BJ (cell line): ENCODE results near the gene XDH. TPM values are rescaled to one million over a fixed set of nuclear protein-coding genes. Genes with fewer than 3 reads are reported as not detected.

Source experiments
- CTCF ChIA-PET: fragments of 350-600 bp; formaldehyde crosslinking; extraction: SDS; loops from one replicate; lab custom pipeline; 2021; ENCODE audit warnings: antibody characterized with exemption, inconsistent platforms; lab: Yijun Ruan, JAX
- POLR2A ChIA-PET: fragments of 300-600 bp; sonication (Branson Sonifier 250); formaldehyde crosslinking; extraction: SDS; loops from one replicate; lab custom pipeline; 2021; ENCODE audit warnings: antibody characterized with exemption; lab: Charles Lee
- DNase-seq: peaks from one replicate; pipeline ENCODE4 v3.0.0-alpha.2; 2011; ENCODE audit warnings: low read depth
- H3K27me3 ChIP-seq: 2 replicates; pipeline ENCODE4 v1.6.0; 2011; ENCODE audit warnings: low read length; ENCODE audit not compliant: control insufficient read depth, insufficient read depth
- H3K36me3 ChIP-seq: 2 replicates; pipeline ENCODE4 v1.5.1; 2011; ENCODE audit warnings: low read length; ENCODE audit not compliant: control insufficient read depth, insufficient read depth
- H3K4me3 ChIP-seq: 2 replicates; pipeline ENCODE4 v1.5.1; 2011; ENCODE audit warnings: low read depth, mild to moderate bottlenecking, control low read depth, low read length
- polyA minus RNA-seq: library from RNA; depleted of rRNA, polyadenylated mRNA; stranded (reverse); fragments of >200 nt; gene quantifications from 2 replicates; pipeline ENCODE4 v1.2.3, GENCODE V29; 2011; rRNA and poly(A)+ RNA removed
- polyA plus RNA-seq: library from polyadenylated mRNA; depleted of rRNA; stranded (reverse); fragments of >200 nt; gene quantifications from 2 replicates; pipeline ENCODE4 v1.2.3, GENCODE V29; 2011; rRNA removed
- TF ChIP-seq, protein P1 (sequence below): IDR thresholded peaks from 2 replicates; pipeline ENCODE4 v1.5.1; 2011; ENCODE audit warnings: low read depth, mild to moderate bottlenecking, control low read depth, inconsistent platforms, low read length, moderate library complexity; ENCODE audit not compliant: insufficient read depth

Gene XDH
- polyA plus RNA-seq (0.47 and 0.69 TPM in 2 replicates), polyA minus RNA-seq (0.62 and 1.3 TPM in 2 replicates)

DNA sequence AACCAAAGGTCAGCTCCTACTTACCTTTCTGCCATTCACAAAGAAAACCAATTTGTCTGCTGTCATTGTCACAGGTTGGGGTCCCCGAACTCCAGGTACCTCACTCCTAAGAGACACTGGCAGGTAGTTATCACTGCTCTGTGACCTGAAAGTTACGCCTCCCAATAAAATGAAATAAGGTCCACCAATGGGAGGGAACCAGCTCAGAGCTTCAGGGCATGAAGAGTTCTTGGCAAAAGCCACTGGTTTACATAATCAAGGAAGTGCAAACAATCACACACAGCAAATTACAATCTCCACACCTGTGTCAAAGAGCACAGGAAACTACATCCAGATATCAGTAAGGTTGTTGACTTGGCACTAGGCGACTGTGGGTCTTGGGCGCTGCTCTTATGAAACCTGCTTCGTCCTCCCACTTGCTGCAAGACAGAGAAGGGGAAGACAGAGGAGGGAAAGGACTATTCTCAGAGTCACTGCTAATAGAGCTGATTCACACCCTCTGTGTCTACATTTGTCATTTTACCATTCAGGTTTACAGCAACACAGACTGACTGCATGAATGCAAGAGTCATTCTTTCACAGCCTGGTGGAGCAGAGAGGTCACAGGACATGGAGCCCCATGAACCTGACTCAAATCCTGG is at the start of gene XDH:
Gene XDH (minus strand): TSS at position 142 of the 641 bp plus-strand sequence. CDS start 76 bp downstream, at position 66.
- no peaks in the 10 kb centered on the region for H3K27me3 ChIP-seq
- ChIA-PET CTCF (interaction anchor here (1.0 to 3.5 kb wide), 3 partner anchors 13 to 315 kb away, joined by 3 to 17 read pairs (median 3); no protein-coding TSS in a partner anchor), POLR2A (interaction anchor here (0.6 kb wide), 1 partner anchor 25 kb away, joined by 7 read pairs; no protein-coding TSS in a partner anchor)
- H3K4me3 ChIP-seq = no peak within 1 kb of the TSS
- no peaks in the 10 kb centered on the region for H3K36me3 ChIP-seq
- no peak for DNase-seq
- TF ChIP-seq, protein P1, sequence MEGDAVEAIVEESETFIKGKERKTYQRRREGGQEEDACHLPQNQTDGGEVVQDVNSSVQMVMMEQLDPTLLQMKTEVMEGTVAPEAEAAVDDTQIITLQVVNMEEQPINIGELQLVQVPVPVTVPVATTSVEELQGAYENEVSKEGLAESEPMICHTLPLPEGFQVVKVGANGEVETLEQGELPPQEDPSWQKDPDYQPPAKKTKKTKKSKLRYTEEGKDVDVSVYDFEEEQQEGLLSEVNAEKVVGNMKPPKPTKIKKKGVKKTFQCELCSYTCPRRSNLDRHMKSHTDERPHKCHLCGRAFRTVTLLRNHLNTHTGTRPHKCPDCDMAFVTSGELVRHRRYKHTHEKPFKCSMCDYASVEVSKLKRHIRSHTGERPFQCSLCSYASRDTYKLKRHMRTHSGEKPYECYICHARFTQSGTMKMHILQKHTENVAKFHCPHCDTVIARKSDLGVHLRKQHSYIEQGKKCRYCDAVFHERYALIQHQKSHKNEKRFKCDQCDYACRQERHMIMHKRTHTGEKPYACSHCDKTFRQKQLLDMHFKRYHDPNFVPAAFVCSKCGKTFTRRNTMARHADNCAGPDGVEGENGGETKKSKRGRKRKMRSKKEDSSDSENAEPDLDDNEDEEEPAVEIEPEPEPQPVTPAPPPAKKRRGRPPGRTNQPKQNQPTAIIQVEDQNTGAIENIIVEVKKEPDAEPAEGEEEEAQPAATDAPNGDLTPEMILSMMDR = no peak

DNA sequence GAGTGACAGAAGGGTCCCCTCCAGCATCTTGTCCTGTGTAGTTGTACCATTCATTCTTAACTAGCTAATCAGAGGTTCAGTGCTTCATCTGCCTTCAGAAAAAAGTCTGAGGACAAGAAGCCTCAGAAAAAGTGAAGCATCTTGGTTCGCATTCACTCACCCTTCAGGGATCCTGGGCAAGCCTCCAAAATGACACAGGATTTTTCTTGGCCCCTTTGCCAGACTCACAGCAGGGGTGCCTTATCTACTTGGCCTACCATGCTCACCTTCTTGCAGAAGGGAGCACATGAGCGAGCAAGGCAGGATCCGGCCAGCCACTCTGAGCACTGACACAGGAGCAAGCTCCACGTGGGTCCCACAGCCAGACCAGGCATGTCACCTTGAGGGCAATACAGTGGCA is 43.1 kb upstream of the XDH start:
- Histone ChIP-seq H3K4me3 (no peak overlapping the region), H3K36me3 (no peaks in the 10 kb centered on the region), H3K27me3 (no peaks in the 10 kb centered on the region)
- TF ChIP-seq, protein P1 = no peak
- ChIA-PET POLR2A (no interaction called here), CTCF (interaction anchor here (0.5 to 1.2 kb wide), 2 partner anchors 10 to 14 kb away, joined by 3 read pairs; no protein-coding TSS in a partner anchor)
- DNase-seq = no peak

DNA sequence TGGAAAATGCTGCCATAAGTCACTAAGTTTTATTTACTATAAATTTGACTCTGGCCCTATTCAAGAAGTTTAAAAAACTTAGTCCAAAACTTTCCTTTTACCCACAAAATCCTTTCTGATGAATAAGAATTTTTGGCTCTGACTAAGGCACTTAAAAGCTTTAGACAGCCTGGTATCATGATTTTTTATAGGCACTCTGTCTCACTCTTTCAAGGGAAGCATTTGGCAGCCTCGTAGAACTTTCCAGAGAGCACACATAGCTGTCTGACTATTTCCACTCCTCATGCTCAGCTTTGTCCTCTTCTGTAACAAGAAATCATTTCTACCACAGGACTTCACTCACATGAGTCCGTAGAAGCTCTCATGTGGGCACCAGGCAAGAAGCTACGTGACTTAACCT is 32.3 kb upstream of the XDH start:
- POLR2A ChIA-PET = interaction anchor here (1.2 kb wide), 1 partner anchor 29 kb away, joined by 5 read pairs; no protein-coding TSS in a partner anchor
- TF ChIP-seq, protein P1 = no peak
- CTCF ChIA-PET = interaction anchor here (0.9 to 1.4 kb wide), 2 partner anchors 211 to 283 kb away, joined by 3 read pairs; no protein-coding TSS in a partner anchor
- no peak overlapping the region for H3K4me3 ChIP-seq
- H3K27me3 ChIP-seq = no peaks in the 10 kb centered on the region
- no peaks in the 10 kb centered on the region for H3K36me3 ChIP-seq
- DNase-seq = peak; percentile 97

DNA sequence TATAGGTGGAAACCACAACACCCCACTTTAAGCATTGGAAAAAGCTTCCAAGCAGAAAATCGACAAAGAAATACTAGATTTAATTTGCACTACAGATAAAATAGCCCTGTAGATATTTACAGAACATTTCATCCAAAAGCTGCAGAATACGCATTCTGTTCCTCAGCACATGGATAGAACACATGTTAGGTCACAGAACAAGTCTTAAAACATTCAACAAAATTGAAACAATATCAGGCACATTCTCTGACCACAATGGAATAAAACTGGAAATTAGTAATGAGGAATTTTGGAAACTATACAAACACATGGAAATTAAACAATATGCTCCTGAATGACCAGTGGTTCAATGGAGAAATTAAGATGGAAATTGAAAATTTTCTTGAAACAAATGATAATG is 27.8 kb upstream of the XDH start:
- POLR2A ChIA-PET = no interaction called here
- CTCF ChIA-PET = interaction anchor here (3.0 kb wide), 1 partner anchor 81 kb away, joined by 14 read pairs; no protein-coding TSS in a partner anchor
- no peaks in the 10 kb centered on the region for H3K36me3 ChIP-seq
- no peak overlapping the region for H3K4me3 ChIP-seq
- H3K27me3 ChIP-seq = no peaks in the 10 kb centered on the region
- TF ChIP-seq, protein P1 = no peak
- DNase-seq = no peak

DNA sequence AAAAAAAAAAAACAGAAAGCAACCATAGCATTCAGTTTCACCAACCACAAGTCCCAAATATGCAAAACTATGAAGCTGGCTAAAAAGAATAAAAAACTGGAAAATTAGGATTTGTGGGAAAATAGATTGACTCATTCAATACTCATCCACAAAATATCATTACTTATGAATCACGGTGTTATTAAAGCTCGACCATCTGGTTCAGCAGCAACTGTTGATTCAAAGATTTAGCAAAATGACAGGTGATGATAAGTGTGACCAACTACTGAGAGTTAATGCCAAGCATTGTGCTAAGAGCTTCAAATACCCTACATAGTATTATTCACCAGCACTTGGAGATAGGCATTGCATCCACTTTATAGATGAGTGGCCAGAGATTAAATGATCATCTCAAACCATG is 26.2 kb upstream of the XDH start:
- Histone ChIP-seq H3K27me3 (no peaks in the 10 kb centered on the region), H3K36me3 (no peaks in the 10 kb centered on the region), H3K4me3 (no peak overlapping the region)
- POLR2A ChIA-PET = interaction anchor here (0.7 kb wide), 1 partner anchor 206 kb away, joined by 12 read pairs; no protein-coding TSS in a partner anchor
- CTCF ChIA-PET = interaction anchor here (1.5 to 3.0 kb wide), 5 partner anchors 32 to 106 kb away, joined by 3 to 14 read pairs (median 4); no protein-coding TSS in a partner anchor
- TF ChIP-seq, protein P1 = no peak
- DNase-seq = peak; percentile 85
